Suprapubic skin (tissue), 3 donors: Measurements from ENCODE around the gene MYO18A.

Experiments
- POLR2A ChIP-seq, 2 donors: fragments of 450-650 bp; IDR thresholded peaks; one replicate each; pipeline ENCODE4 v1.6.1; 2017; ENCODE audit warnings: antibody characterized with exemption in 2 of 2, mild to moderate bottlenecking in 2 of 2, moderate library complexity in 2 of 2
- TF ChIP-seq, protein P1 (sequence below), 2 donors: fragments of 200-600 bp in 1 of 2; fragments of 450-650 bp in 1 of 2; sonication (generic) in 1 of 2; IDR thresholded peaks; one replicate each; pipeline ENCODE4 v1.5.1; 2016 to 2019; ENCODE audit warnings: antibody characterized with exemption in 2 of 2, mild to moderate bottlenecking in 1 of 2, moderate library complexity in 1 of 2

DNA sequence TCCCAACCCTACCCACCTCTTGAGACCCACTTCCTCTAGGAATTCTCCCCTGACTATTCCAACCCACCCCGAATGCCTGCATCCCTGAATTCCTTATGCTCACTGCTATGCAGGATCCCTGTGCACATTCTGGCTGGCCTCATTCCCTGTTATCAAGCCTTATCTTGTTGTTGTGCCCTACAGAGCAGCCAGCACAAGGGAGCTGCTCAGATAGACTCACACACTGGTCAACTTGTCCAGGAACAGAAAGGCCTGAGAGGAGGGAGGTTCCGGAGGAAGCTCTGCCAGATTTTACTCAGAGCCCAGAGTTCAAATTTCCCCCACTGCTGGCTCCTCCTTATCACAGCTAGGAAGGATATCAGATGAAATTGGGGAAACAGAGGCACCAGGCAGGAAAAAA lies 24.8 kb upstream of the MYO18A start:
- no peak for TF ChIP-seq POLR2A (IDR thresholded peaks at IDR 0.05)
- TF ChIP-seq, protein P1, sequence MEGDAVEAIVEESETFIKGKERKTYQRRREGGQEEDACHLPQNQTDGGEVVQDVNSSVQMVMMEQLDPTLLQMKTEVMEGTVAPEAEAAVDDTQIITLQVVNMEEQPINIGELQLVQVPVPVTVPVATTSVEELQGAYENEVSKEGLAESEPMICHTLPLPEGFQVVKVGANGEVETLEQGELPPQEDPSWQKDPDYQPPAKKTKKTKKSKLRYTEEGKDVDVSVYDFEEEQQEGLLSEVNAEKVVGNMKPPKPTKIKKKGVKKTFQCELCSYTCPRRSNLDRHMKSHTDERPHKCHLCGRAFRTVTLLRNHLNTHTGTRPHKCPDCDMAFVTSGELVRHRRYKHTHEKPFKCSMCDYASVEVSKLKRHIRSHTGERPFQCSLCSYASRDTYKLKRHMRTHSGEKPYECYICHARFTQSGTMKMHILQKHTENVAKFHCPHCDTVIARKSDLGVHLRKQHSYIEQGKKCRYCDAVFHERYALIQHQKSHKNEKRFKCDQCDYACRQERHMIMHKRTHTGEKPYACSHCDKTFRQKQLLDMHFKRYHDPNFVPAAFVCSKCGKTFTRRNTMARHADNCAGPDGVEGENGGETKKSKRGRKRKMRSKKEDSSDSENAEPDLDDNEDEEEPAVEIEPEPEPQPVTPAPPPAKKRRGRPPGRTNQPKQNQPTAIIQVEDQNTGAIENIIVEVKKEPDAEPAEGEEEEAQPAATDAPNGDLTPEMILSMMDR (IDR thresholded peaks at IDR 0.05), result no peak
